ENCODE data around the gene FAXC. TPM values are rescaled to one million over a fixed set of nuclear protein-coding genes. Genes with fewer than 3 reads are reported as not detected.
"Not testable (repeated sequence)": the region's sequence is repeated elsewhere in the genome, so short reads cannot be mapped to it uniquely, and the experiment has no call there.

FAXC gene
- total RNA-seq, 1 donor from 2014 or later: 23.0 TPM

DNA sequence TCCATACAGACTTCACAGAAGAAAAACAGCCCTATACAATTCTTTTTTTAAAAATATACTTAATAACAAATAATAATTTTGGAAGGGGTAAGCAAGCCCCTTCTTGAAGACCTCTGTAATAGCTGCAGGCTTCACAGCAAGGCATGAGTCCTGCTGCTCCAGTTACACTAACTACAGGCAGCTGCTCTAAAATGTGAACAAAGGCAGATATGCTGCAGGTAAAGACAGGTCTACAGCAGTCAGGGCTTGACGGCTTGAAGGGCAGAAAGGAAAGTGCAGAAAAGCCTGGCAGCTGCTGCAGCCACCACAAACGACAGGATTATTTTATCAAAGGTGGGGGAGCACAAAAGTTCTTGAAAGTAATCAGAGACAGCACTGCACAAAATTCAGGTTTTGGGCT is 11.3 kb downstream of the FAXC start:
- no peak for DNase-seq (ENCODE audit: low spot score)
- TF ChIP-seq EZH2phosphoT487 (IDR thresholded peaks at IDR 0.05) (no peak), EZH2 (IDR thresholded peaks at IDR 0.05) (no peak)
- TF ChIP-seq, protein P1, sequence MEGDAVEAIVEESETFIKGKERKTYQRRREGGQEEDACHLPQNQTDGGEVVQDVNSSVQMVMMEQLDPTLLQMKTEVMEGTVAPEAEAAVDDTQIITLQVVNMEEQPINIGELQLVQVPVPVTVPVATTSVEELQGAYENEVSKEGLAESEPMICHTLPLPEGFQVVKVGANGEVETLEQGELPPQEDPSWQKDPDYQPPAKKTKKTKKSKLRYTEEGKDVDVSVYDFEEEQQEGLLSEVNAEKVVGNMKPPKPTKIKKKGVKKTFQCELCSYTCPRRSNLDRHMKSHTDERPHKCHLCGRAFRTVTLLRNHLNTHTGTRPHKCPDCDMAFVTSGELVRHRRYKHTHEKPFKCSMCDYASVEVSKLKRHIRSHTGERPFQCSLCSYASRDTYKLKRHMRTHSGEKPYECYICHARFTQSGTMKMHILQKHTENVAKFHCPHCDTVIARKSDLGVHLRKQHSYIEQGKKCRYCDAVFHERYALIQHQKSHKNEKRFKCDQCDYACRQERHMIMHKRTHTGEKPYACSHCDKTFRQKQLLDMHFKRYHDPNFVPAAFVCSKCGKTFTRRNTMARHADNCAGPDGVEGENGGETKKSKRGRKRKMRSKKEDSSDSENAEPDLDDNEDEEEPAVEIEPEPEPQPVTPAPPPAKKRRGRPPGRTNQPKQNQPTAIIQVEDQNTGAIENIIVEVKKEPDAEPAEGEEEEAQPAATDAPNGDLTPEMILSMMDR (IDR thresholded peaks at IDR 0.05): no peak
- no peaks in the 10 kb centered on the region for H4K20me1 ChIP-seq (ENCODE audit: low read depth)
- no peak overlapping the region for H3K4me3 ChIP-seq
- no peaks in the 10 kb centered on the region for H3K27me3 ChIP-seq
- no peaks in the 10 kb centered on the region for H3K9me3 Mint-ChIP-seq
- H2AFZ ChIP-seq (replicated peaks): no peak overlapping the region
- H3K36me3 Mint-ChIP-seq: peaks cover 4% of the 10 kb centered on the region
- no peak overlapping the region for H3K4me2 ChIP-seq
- H3F3A ChIP-seq (ENCODE audit: low read depth): no peaks in the 10 kb centered on the region
- no peaks in the 10 kb centered on the region for H3K27me3 Mint-ChIP-seq (ENCODE audit: insufficient read depth, low read depth)
- H3K4me3 Mint-ChIP-seq: no peak overlapping the region
- peak overlapping the region; percentile 7 for H3K27ac ChIP-seq
- H3K4me1 Mint-ChIP-seq: peaks cover 12% of the 10 kb centered on the region
- H3K36me3 ChIP-seq: no peaks in the 10 kb centered on the region
- H3K4me1 ChIP-seq: peaks cover 9% of the 10 kb centered on the region
- H3K9me3 ChIP-seq (ENCODE audit: low read depth): no peaks in the 10 kb centered on the region
- no peak overlapping the region for H3K27ac Mint-ChIP-seq
- H3K9ac ChIP-seq: no peak overlapping the region
- no peaks in the 10 kb centered on the region for H3K79me2 ChIP-seq (ENCODE audit: low read depth)

DNA sequence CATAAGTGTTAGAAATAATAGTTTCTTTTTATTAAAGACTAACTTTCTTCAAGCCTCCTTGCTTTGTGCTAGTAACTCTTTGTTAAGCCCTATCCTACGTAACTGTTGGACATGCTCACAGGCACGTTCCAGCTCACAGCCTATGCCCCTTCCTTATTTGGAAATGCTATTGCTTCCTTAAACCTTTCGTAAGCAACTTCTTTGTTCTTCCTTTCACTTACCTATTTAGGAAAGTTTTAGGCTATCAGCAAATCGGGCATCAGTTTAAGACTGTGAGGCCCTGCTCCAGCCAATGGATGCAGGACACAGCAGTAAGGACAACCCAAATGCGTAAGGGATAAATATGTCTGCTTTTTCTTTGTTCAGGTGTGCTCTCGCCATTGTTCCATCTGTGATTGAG is 14.2 kb downstream of the FAXC start:
- not testable (repeated sequence) for DNase-seq (ENCODE audit: low spot score); H3K27me3 Mint-ChIP-seq (ENCODE audit: insufficient read depth, low read depth); H3K9ac ChIP-seq; H4K20me1 ChIP-seq (ENCODE audit: low read depth); H3K4me3 Mint-ChIP-seq; H3K4me3 ChIP-seq; H3K36me3 Mint-ChIP-seq; H3K9me3 ChIP-seq (ENCODE audit: low read depth); H3F3A ChIP-seq (ENCODE audit: low read depth); H3K27ac Mint-ChIP-seq; H3K27me3 ChIP-seq; H3K4me1 ChIP-seq; H3K9me3 Mint-ChIP-seq; H3K36me3 ChIP-seq; H3K79me2 ChIP-seq (ENCODE audit: low read depth)
- H3K27ac ChIP-seq: peak overlapping the region; percentile 4
- peak overlapping the region; percentile 12 for H3K4me2 ChIP-seq
- peaks cover 19% of the 10 kb centered on the region for H3K4me1 Mint-ChIP-seq
- H2AFZ ChIP-seq (replicated peaks): peak overlapping the region; percentile 40

GRCh38 chr6:99334526-99335127 is 14.8 kb downstream of the FAXC start:
- H3K27ac Mint-ChIP-seq: no peak overlapping the region
- H3K9me3 Mint-ChIP-seq: no peaks in the 10 kb centered on the region
- Histone ChIP-seq H3K36me3 (no peaks in the 10 kb centered on the region), H2AFZ (replicated peaks) (peak overlapping the region; percentile 39), H3K4me1 (peaks cover 9% of the 10 kb centered on the region), H3K79me2 (ENCODE audit: low read depth) (no peaks in the 10 kb centered on the region), H3K9me3 (ENCODE audit: low read depth) (no peaks in the 10 kb centered on the region), H3K27ac (peak overlapping the region; percentile 4), H3F3A (ENCODE audit: low read depth) (no peaks in the 10 kb centered on the region), H3K27me3 (no peaks in the 10 kb centered on the region), H3K9ac (no peak overlapping the region), H3K4me2 (peak overlapping the region; percentile 11), H4K20me1 (ENCODE audit: low read depth) (no peaks in the 10 kb centered on the region), H3K4me3 (no peak overlapping the region)
- H3K36me3 Mint-ChIP-seq: peaks cover 3% of the 10 kb centered on the region
- H3K4me1 Mint-ChIP-seq: peaks cover 24% of the 10 kb centered on the region
- no peak overlapping the region for H3K4me3 Mint-ChIP-seq
- DNase-seq (ENCODE audit: low spot score): peak; percentile 66
- H3K27me3 Mint-ChIP-seq (ENCODE audit: insufficient read depth, low read depth): no peaks in the 10 kb centered on the region
- TF ChIP-seq EZH2phosphoT487 (IDR thresholded peaks at IDR 0.05): no peak
- TF ChIP-seq, protein P1 (IDR thresholded peaks at IDR 0.05): peak; percentile 70

DNA sequence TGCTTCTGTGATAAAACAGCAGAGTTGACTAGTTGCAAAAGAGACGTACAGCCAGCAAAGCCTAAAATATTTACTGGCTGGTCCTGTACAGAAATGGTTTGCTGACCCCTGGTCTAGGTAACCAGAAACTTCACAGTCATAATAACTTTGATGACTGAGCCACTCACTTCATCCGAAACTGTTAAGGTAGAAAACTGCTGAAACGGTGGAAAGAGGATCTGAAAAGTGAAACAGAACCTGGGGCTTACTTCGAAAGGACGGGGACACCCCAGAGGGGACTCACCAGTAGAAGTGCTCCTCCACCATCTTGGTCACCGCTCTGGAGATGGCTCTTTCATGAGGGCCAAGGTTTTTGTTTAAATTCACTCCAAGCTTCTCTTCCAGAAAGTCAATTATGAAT is 16.4 kb downstream of the FAXC start:
- no peak overlapping the region for H3K9ac ChIP-seq
- Mint-ChIP-seq H3K9me3 (no peaks in the 10 kb centered on the region), H3K27me3 (ENCODE audit: insufficient read depth, low read depth) (no peaks in the 10 kb centered on the region), H3K36me3 (peaks cover 3% of the 10 kb centered on the region), H3K4me3 (no peak overlapping the region), H3K27ac (no peak overlapping the region), H3K4me1 (peaks cover 20% of the 10 kb centered on the region)
- H3K9me3 ChIP-seq (ENCODE audit: low read depth): no peaks in the 10 kb centered on the region
- peaks cover 9% of the 10 kb centered on the region for H3K4me1 ChIP-seq
- H4K20me1 ChIP-seq (ENCODE audit: low read depth): no peaks in the 10 kb centered on the region
- H3K27ac ChIP-seq: no peak overlapping the region
- TF ChIP-seq, protein P1 (IDR thresholded peaks at IDR 0.05): no peak
- no peak for TF ChIP-seq EZH2phosphoT487 (IDR thresholded peaks at IDR 0.05)
- no peak for TF ChIP-seq EZH2 (IDR thresholded peaks at IDR 0.05)
- no peak overlapping the region for H2AFZ ChIP-seq (replicated peaks)
- H3K79me2 ChIP-seq (ENCODE audit: low read depth): no peaks in the 10 kb centered on the region
- no peaks in the 10 kb centered on the region for H3F3A ChIP-seq (ENCODE audit: low read depth)
- H3K4me3 ChIP-seq: no peak overlapping the region
- H3K4me2 ChIP-seq: no peak overlapping the region
- H3K27me3 ChIP-seq: no peaks in the 10 kb centered on the region
- no peaks in the 10 kb centered on the region for H3K36me3 ChIP-seq
- no peak for DNase-seq (ENCODE audit: low spot score)

Data from neural progenitor cell (in vitro differentiated cells).